HG03060 (cell line): ENCODE results near the gene DDX1.

Experiments used
- ATAC-seq: cut with Tn5 transposase; IDR thresholded peaks from one replicate; pipeline ENCODE4 v1.9.1; 2021; ENCODE audit warnings: low read depth, moderate number of reproducible peaks; ENCODE audit not compliant: unreplicated experiment

The DDX1 gene

GRCh38 chr2:15561574-15562344 is 29.9 kb upstream of the DDX1 start:
- no peak for ATAC-seq

- ATAC-seq = no peak
These were observed 29.2 kb upstream of the DDX1 start for GRCh38 chr2:15562354-15563031.

GRCh38 chr2:15563227-15564100 is 28.2 kb upstream of the DDX1 start:
- ATAC-seq = no peak

- no peak for ATAC-seq
These were observed 26.3 kb upstream of the DDX1 start for GRCh38 chr2:15565392-15565791.

GRCh38 chr2:15565994-15566671 is 25.5 kb upstream of the DDX1 start:
- no peak for ATAC-seq

- ATAC-seq = no peak
These were observed 24.8 kb upstream of the DDX1 start for GRCh38 chr2:15566912-15567311.

- ATAC-seq = no peak
These were observed 22.8 kb upstream of the DDX1 start for GRCh38 chr2:15568874-15569273.

- ATAC-seq = no peak
These were observed 21.6 kb upstream of the DDX1 start for GRCh38 chr2:15570104-15570503.

GRCh38 chr2:15571729-15572128 is 19.9 kb upstream of the DDX1 start:
- ATAC-seq = no peak

GRCh38 chr2:15577071-15577735 is 14.5 kb upstream of the DDX1 start:
- peak; percentile 95 for ATAC-seq

GRCh38 chr2:15579641-15580040 is 12.0 kb upstream of the DDX1 start:
- no peak for ATAC-seq

GRCh38 chr2:15580451-15580850 is 11.2 kb upstream of the DDX1 start:
- ATAC-seq = no peak

- ATAC-seq = no peak
These were observed 8.8 kb upstream of the DDX1 start for GRCh38 chr2:15582710-15583357.

- no peak for ATAC-seq
These were observed 7.8 kb upstream of the DDX1 start for GRCh38 chr2:15583826-15584225.

- ATAC-seq = no peak
These were observed 7.4 kb upstream of the DDX1 start for GRCh38 chr2:15584316-15584715.

- ATAC-seq = no peak
These were observed 6.8 kb upstream of the DDX1 start for GRCh38 chr2:15584767-15585469.

GRCh38 chr2:15588329-15588919 is 3.2 kb upstream of the DDX1 start:
- ATAC-seq = no peak

- no peak for ATAC-seq
These were observed 336 bp upstream of the DDX1 start for GRCh38 chr2:15591373-15591691.

GRCh38 chr2:15593327-15593705 is 1.6 kb downstream of the DDX1 start:
- no peak for ATAC-seq
